Activated naive CD4-positive, alpha-beta T cell treated with anti-CD3 and anti-CD28 coated beads for 36 hours (primary cell): Measurements from ENCODE around the gene TMEM45A. TPM values are rescaled to one million over a fixed set of nuclear protein-coding genes. Genes with fewer than 3 reads are reported as not detected.

Experiments used
- CTCF ChIA-PET: fragments of 350-600 bp; sonication (Branson Sonifier 250); formaldehyde crosslinking; loops from one replicate; lab custom pipeline; 2021; ENCODE audit warnings: antibody characterized with exemption; lab: Charles Lee
- DNase-seq: peaks from one replicate; pipeline ENCODE4 v3.0.0-alpha.2; 2020
- H3K27ac Mint-ChIP-seq: one replicate; pipeline ENCODE4 v1.8.0; 2021; ENCODE audit warnings: mild to moderate bottlenecking, mixed read lengths
- H3K27me3 Mint-ChIP-seq: one replicate; pipeline ENCODE4 v1.8.0; 2021; ENCODE audit warnings: low read depth, mixed read lengths
- H3K36me3 Mint-ChIP-seq: one replicate; pipeline ENCODE4 v1.8.0; 2021; ENCODE audit warnings: low read depth, mixed read lengths
- H3K4me1 Mint-ChIP-seq: one replicate; pipeline ENCODE4 v1.8.0; 2021; ENCODE audit warnings: low read depth, mixed read lengths
- H3K4me3 Mint-ChIP-seq: one replicate; pipeline ENCODE4 v1.8.0; 2021; ENCODE audit warnings: mild to moderate bottlenecking, moderate library complexity, mixed read lengths
- H3K9me3 Mint-ChIP-seq: one replicate; pipeline ENCODE4 v1.8.0; 2021; ENCODE audit warnings: mixed read lengths
- intact Hi-C: fragments of 100-400 bp; cut with micrococcal nuclease; formaldehyde crosslinking; loops from one replicate; pipeline ENCODE4 v1.15.1; 2023
- total RNA-seq, 2 experiments: library from RNA; stranded (reverse); gene quantifications; one replicate each; pipeline ENCODE4 v1.2.3, GENCODE V29; 2021

Gene TMEM45A
- total RNA-seq, 2 experiments from 2014 or later: 0.21 to 0.22 TPM

DNA sequence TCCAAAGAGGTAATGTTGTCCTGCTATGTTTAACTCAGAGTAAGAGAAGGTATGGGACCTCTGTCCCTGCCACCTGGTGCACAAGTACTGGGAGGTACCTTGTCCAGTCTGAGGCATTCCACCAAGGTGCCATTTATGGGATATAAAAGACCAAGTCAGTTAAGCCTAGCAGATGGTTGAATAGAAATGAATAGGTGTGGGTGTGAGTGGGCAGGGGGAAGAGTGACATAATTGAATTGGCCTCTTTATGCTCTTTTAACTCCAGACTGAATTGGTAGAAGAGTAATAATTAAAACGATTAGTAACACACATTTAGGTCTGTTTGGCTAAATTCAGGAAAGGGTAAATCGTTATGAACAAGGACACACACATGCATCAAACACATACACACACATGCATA lies 117.5 kb downstream of the TMEM45A start:
- H3K9me3 Mint-ChIP-seq: no peaks in the 10 kb centered on the region
- intact Hi-C loops: no loop called here
- no peaks in the 10 kb centered on the region for H3K36me3 Mint-ChIP-seq
- H3K4me3 Mint-ChIP-seq: no peak overlapping the region
- peaks cover 3% of the 10 kb centered on the region for H3K4me1 Mint-ChIP-seq
- CTCF ChIA-PET: no interaction called here
- DNase-seq: no peak
- no peak overlapping the region for H3K27ac Mint-ChIP-seq
- H3K27me3 Mint-ChIP-seq: peaks cover 23% of the 10 kb centered on the region

DNA sequence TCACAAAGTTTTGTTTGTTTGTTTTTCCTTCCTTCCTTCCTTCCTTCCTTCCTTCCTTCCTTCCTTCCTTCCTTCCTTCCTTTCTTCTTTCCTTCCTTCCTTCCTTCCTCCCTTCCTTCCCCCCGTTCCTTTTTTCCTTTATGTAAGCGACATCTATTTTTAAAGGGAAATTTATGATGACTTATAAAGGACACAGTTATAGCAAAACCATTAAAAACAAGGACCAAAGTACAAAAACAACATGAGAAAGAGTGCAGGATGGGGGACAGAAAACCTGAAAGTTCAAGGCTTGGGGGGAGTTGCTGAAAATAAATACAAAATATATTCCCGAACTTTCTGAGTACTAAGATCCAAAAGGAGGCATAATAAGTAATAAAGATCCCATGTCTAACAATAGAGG lies 118.8 kb downstream of the TMEM45A start:
- H3K27ac Mint-ChIP-seq: no peak overlapping the region
- CTCF ChIA-PET: no interaction called here
- no peak overlapping the region for H3K4me3 Mint-ChIP-seq
- no peaks in the 10 kb centered on the region for H3K9me3 Mint-ChIP-seq
- H3K36me3 Mint-ChIP-seq: no peaks in the 10 kb centered on the region
- intact Hi-C loops: no loop called here
- no peak for DNase-seq
- peaks cover 26% of the 10 kb centered on the region for H3K27me3 Mint-ChIP-seq
- H3K4me1 Mint-ChIP-seq: peaks cover 3% of the 10 kb centered on the region

DNA sequence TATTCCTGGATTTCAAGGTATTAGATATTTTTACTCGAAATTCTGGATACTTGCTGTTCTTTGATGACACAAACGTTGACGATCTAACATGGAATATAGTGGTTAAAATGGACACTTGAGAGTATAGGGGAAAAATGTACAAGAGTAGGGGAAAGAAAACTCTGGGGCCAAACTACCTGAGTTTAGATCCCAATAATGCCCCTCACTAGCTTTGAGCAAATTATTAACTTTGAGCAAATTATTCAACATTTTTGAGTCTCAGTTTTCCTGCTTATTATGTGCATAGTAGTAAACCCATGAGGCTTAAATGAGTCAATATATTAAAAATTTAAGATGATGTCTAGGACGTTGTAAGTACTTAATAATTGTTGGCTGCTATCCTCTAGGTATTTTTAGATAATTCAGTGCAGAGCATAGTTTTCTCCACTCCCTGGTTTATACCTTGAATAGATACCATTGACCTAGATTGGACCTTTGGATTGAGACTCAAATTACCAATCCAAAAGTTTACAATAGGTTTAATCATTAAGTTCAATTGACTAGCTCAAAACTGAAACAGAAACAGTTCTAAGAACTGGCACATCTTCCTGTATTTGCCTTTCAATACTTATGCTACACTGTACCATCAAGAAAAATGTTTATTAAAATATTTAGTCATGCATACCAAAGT lies 121.4 kb downstream of the TMEM45A start:
- Mint-ChIP-seq H3K27ac (no peak overlapping the region), H3K27me3 (peaks cover 27% of the 10 kb centered on the region), H3K4me3 (no peak overlapping the region), H3K4me1 (peaks cover 3% of the 10 kb centered on the region), H3K36me3 (no peaks in the 10 kb centered on the region), H3K9me3 (no peaks in the 10 kb centered on the region)
- no peak for DNase-seq
- CTCF ChIA-PET: no interaction called here
- intact Hi-C loops: no loop called here

- no peak for DNase-seq
- intact Hi-C loops: no loop called here
- Mint-ChIP-seq H3K27me3 (peaks cover 22% of the 10 kb centered on the region), H3K27ac (no peak overlapping the region), H3K9me3 (no peaks in the 10 kb centered on the region), H3K36me3 (no peaks in the 10 kb centered on the region), H3K4me3 (no peak overlapping the region), H3K4me1 (no peaks in the 10 kb centered on the region)
- CTCF ChIA-PET: no interaction called here
Observed at GRCh38 chr3:100614941-100615340, 122.5 kb downstream of the TMEM45A start.

GRCh38 chr3:100615684-100616083 lies 123.3 kb downstream of the TMEM45A start:
- Mint-ChIP-seq H3K27me3 (peaks cover 19% of the 10 kb centered on the region), H3K4me1 (no peaks in the 10 kb centered on the region), H3K36me3 (no peaks in the 10 kb centered on the region), H3K27ac (no peak overlapping the region), H3K9me3 (no peaks in the 10 kb centered on the region), H3K4me3 (no peak overlapping the region)
- DNase-seq: no peak
- intact Hi-C loops: no loop called here
- CTCF ChIA-PET: no interaction called here

- Mint-ChIP-seq H3K27ac (no peak overlapping the region), H3K27me3 (peaks cover 4% of the 10 kb centered on the region), H3K4me3 (no peak overlapping the region), H3K9me3 (peaks cover 7% of the 10 kb centered on the region), H3K36me3 (no peaks in the 10 kb centered on the region), H3K4me1 (no peaks in the 10 kb centered on the region)
- intact Hi-C loops: no loop called here
- DNase-seq: no peak
- CTCF ChIA-PET: no interaction called here
Observed at GRCh38 chr3:100621251-100621650, 128.8 kb downstream of the TMEM45A start.

Other genes starting within 250 kb of the TMEM45A start
- 10 to 100 TPM; 14.1 to 15.8 TPM for gene TBC1D23, start 231.6 kb upstream of the TMEM45A start, total RNA-seq
- gene NIT2, start 157.9 kb upstream of the TMEM45A start, total RNA-seq: 10 to 100 TPM; 69.1 to 76.0 TPM
- gene TOMM70, start 91.5 kb upstream of the TMEM45A start, total RNA-seq: 10 to 100 TPM; 48.5 to 48.6 TPM
- 1 to 10 TPM; 2.2 to 2.4 TPM for gene LNP1, start 91.1 kb upstream of the TMEM45A start, total RNA-seq
- gene ADGRG7, start 117.0 kb downstream of the TMEM45A start, total RNA-seq: not detected
- gene TFG, start 216.9 kb downstream of the TMEM45A start, total RNA-seq: 10 to 100 TPM; 45.6 to 46.0 TPM